KOPT-K1 (cell line): Measurements from ENCODE around the gene HFM1.

ENCODE experiments used
- H3K27ac ChIP-seq: fragments of 200-600 bp; sonication (generic); 2 replicates; pipeline ENCODE4 v1.5.1; 2016; ENCODE audit warnings: antibody characterized with exemption, mild to moderate bottlenecking, low read depth, low read length; ENCODE audit not compliant: poor library complexity, severe bottlenecking
- H3K36me3 ChIP-seq: fragments of 200-600 bp; sonication (generic); 2 replicates; pipeline ENCODE4 v1.5.1; 2017; ENCODE audit warnings: antibody characterized with exemption, mild to moderate bottlenecking, low read length, moderate library complexity; ENCODE audit not compliant: insufficient read depth
- H3K9me3 ChIP-seq: fragments of 200-600 bp; sonication (generic); 2 replicates; pipeline ENCODE4 v1.5.1; 2017; ENCODE audit warnings: antibody characterized with exemption, low read length, mild to moderate bottlenecking; ENCODE audit not compliant: insufficient read depth, poor library complexity, severe bottlenecking

Gene HFM1

GRCh38 chr1:91234181-91234580, 170.5 kb downstream of the HFM1 start:
- no peaks in the 10 kb centered on the region for H3K36me3 ChIP-seq
- H3K27ac ChIP-seq: no peak overlapping the region
- no peaks in the 10 kb centered on the region for H3K9me3 ChIP-seq

DNA sequence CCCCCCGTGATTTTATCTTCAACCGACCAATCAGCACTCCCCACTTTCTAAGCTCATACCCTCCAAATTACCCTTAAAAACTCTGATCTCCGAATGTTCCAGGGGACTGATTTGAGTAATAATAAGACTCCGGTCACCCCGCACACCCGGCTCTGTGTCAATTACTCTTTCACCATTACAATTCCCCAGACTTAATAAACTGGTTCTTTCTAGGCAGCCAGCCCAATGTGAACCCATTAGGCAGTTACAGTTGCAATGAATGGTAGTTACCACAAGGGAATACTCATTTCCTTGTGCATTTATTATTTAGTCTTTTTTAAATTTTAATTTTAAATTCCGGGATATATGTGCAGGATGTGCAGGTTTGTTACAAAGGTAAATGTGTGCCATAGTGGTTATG, 177.9 kb downstream of the HFM1 start:
- no peaks in the 10 kb centered on the region for H3K9me3 ChIP-seq
- no peaks in the 10 kb centered on the region for H3K36me3 ChIP-seq
- H3K27ac ChIP-seq: no peak overlapping the region

- Histone ChIP-seq H3K36me3 (no peaks in the 10 kb centered on the region), H3K9me3 (no peaks in the 10 kb centered on the region), H3K27ac (no peak overlapping the region)
Observed at GRCh38 chr1:91224878-91225277, 179.8 kb downstream of the HFM1 start.

DNA sequence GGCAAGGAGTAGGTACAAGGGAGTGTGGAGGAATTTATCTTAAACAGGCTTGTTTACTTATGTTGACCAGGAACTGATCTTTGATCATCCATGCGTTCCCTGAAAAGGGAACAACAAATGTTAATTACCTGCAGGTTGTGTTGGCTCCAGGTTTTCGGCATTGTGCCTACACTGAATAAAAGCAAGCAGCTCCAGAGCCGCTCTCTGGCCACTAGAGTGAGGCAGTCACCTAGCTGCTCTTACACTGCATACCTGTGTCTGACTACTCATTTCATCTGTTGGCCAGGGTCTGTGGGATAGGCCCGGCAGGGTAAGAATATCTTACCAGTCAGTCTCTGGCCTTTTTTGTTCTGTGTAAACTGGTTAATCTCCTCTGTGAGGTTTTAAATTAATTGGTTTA, 183.6 kb downstream of the HFM1 start:
- Histone ChIP-seq H3K9me3 (peaks cover 4% of the 10 kb centered on the region), H3K36me3 (no peaks in the 10 kb centered on the region), H3K27ac (no peak overlapping the region)

GRCh38 chr1:91217911-91218310, 186.7 kb downstream of the HFM1 start:
- Histone ChIP-seq H3K36me3 (no peaks in the 10 kb centered on the region), H3K9me3 (peaks cover 4% of the 10 kb centered on the region), H3K27ac (no peak overlapping the region)
